Fibroblast of lung (primary cell): ENCODE data around the gene GET4. TPM values are rescaled to one million over a fixed set of nuclear protein-coding genes. Genes with fewer than 3 reads are reported as not detected.
"Not testable (repeated sequence)": the region's sequence is repeated elsewhere in the genome, so short reads cannot be mapped to it uniquely, and the experiment has no call there.

Experiments
- DNase-seq, 2 donors: peaks; one replicate each; pipeline versions ENCODE4 v3.0.0 to v3.0.0-alpha.2; 2010; ENCODE audit warnings: low read depth in 2 of 2
- H2AFZ ChIP-seq: 2 replicates; pipeline ENCODE4 v1.5.1; 2012; ENCODE audit warnings: low read length, control low read depth, inconsistent platforms
- H3K27ac ChIP-seq: 2 replicates; pipeline ENCODE4 v1.5.1; 2011; ENCODE audit warnings: low read length, control low read depth; ENCODE audit not compliant: insufficient read depth
- H3K27me3 ChIP-seq: 2 replicates; pipeline ENCODE4 v1.5.1; 2011; ENCODE audit warnings: mild to moderate bottlenecking, low read length; ENCODE audit not compliant: control insufficient read depth, insufficient read depth
- H3K36me3 ChIP-seq: 2 replicates; pipeline ENCODE4 v1.5.1; 2011; ENCODE audit warnings: low read length; ENCODE audit not compliant: control insufficient read depth, insufficient read depth
- H3K4me1 ChIP-seq: 2 replicates; pipeline ENCODE4 v1.5.1; 2011; ENCODE audit warnings: low read length; ENCODE audit not compliant: control insufficient read depth, insufficient read depth; ENCODE audit errors: extremely low read depth
- H3K4me2 ChIP-seq: 2 replicates; pipeline ENCODE4 v1.5.1; 2011; ENCODE audit warnings: low read length, control low read depth; ENCODE audit not compliant: insufficient read depth; ENCODE audit errors: extremely low read depth
- H3K4me3 ChIP-seq, 4 experiments: fragments of 200-600 bp in 1 of 4; sonication (generic) in 1 of 4; replicated peaks in 1 of 4; 2 replicates each; pipeline ENCODE4 v1.5.1; 2011 to 2016; ENCODE audit warnings: low read length in 4 of 4, low read depth in 3 of 4, mild to moderate bottlenecking in 3 of 4, control low read depth in 2 of 4, inconsistent platforms in 1 of 4, mixed read lengths in 1 of 4; ENCODE audit not compliant: insufficient read depth in 1 of 4; ENCODE audit errors: control extremely low read depth in 1 of 4
- H3K79me2 ChIP-seq: 2 replicates; pipeline ENCODE4 v1.5.1; 2012; ENCODE audit warnings: mild to moderate bottlenecking, low read length, inconsistent platforms; ENCODE audit not compliant: control insufficient read depth, insufficient read depth
- H3K9ac ChIP-seq: 2 replicates; pipeline ENCODE4 v1.5.1; 2011; ENCODE audit warnings: mild to moderate bottlenecking, low read length, control low read depth; ENCODE audit not compliant: insufficient read depth
- H3K9me3 ChIP-seq: 2 replicates; pipeline ENCODE4 v1.5.1; 2012; ENCODE audit warnings: low read depth, low read length; ENCODE audit not compliant: control insufficient read depth, insufficient read depth
- H4K20me1 ChIP-seq: 2 replicates; pipeline ENCODE4 v1.5.1; 2011; ENCODE audit warnings: low read length; ENCODE audit not compliant: control insufficient read depth, insufficient read depth; ENCODE audit errors: extremely low read depth
- EZH2 ChIP-seq: IDR thresholded peaks from 2 replicates; pipeline ENCODE4 v1.5.1; 2012; ENCODE audit warnings: low read length, control low read depth, mild to moderate bottlenecking; ENCODE audit errors: missing control alignments
- polyA plus RNA-seq, 2 donors: library from polyadenylated mRNA; depleted of rRNA in 1 of 2; stranded (reverse) in 1 of 2; unstranded in 1 of 2; fragments of >200 nt; gene quantifications; 2 replicates each; pipeline ENCODE4 v1.2.1, GENCODE V29; 2011 to 2012; ENCODE audit warnings: missing spikeins in 1 of 2
- total RNA-seq: library from RNA; depleted of rRNA; stranded (reverse); fragments of >200 nt; gene quantifications from 2 replicates; pipeline ENCODE4 v1.2.1, GENCODE V29; 2014
- TF ChIP-seq, protein P1 (sequence below), 2 donors: IDR thresholded peaks in 1 of 2; conservative IDR thresholded peaks in 1 of 2; 1 replicate in 1 of 2; 2 replicates in 1 of 2; pipeline ENCODE4 v1.5.1; 2011 to 2012; ENCODE audit warnings: low read length in 2 of 2, control low read depth in 1 of 2, inconsistent platforms in 1 of 2, low read depth in 1 of 2, mild to moderate bottlenecking in 1 of 2

Gene GET4
- total and polyA plus RNA-seq, 2 donors (not counting 1 experiment from before 2014, with no cell fraction given) = 13.4 to 23.1 TPM

DNA sequence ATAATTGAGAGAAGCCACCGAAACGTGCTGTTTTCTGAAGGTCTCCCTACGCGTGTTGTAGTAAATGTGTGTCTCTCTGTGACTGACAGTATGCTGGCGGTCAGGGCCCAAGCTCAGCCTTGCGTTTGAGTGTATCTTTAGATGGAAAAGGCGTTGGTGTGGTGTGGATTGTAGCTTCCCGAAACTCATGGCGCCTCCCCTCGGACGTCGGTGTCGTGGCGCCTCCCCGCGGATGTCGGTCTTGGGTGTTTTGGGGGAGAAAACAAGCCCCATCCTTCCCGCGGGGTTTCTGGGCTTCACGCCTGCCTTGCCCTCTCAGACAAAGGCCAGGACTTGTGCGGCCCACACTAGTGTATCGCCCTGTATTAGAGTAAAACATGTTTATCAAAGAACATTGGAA is 31.3 kb upstream of the GET4 start:
- H3K9ac ChIP-seq = no peak overlapping the region
- no peak overlapping the region for H3K4me2 ChIP-seq
- H3K9me3 ChIP-seq = no peaks in the 10 kb centered on the region
- no peak overlapping the region for H2AFZ ChIP-seq
- H4K20me1 ChIP-seq = no peaks in the 10 kb centered on the region
- no peak for DNase-seq
- H3K4me3 ChIP-seq = no peak overlapping the region
- no peaks in the 10 kb centered on the region for H3K27me3 ChIP-seq
- peaks cover 30% of the 10 kb centered on the region for H3K36me3 ChIP-seq
- H3K79me2 ChIP-seq = peaks cover 16% of the 10 kb centered on the region
- no peak overlapping the region for H3K27ac ChIP-seq
- TF ChIP-seq, protein P1, sequence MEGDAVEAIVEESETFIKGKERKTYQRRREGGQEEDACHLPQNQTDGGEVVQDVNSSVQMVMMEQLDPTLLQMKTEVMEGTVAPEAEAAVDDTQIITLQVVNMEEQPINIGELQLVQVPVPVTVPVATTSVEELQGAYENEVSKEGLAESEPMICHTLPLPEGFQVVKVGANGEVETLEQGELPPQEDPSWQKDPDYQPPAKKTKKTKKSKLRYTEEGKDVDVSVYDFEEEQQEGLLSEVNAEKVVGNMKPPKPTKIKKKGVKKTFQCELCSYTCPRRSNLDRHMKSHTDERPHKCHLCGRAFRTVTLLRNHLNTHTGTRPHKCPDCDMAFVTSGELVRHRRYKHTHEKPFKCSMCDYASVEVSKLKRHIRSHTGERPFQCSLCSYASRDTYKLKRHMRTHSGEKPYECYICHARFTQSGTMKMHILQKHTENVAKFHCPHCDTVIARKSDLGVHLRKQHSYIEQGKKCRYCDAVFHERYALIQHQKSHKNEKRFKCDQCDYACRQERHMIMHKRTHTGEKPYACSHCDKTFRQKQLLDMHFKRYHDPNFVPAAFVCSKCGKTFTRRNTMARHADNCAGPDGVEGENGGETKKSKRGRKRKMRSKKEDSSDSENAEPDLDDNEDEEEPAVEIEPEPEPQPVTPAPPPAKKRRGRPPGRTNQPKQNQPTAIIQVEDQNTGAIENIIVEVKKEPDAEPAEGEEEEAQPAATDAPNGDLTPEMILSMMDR (conservative IDR thresholded peaks at IDR 0.05 in 1 of 2, IDR thresholded peaks at IDR 0.05 in 1 of 2; ENCODE audit: low read depth in 1 of 2, low read length in 2 of 2) = no peak
- no peak for TF ChIP-seq EZH2
- H3K4me1 ChIP-seq = peaks cover 2% of the 10 kb centered on the region

DNA sequence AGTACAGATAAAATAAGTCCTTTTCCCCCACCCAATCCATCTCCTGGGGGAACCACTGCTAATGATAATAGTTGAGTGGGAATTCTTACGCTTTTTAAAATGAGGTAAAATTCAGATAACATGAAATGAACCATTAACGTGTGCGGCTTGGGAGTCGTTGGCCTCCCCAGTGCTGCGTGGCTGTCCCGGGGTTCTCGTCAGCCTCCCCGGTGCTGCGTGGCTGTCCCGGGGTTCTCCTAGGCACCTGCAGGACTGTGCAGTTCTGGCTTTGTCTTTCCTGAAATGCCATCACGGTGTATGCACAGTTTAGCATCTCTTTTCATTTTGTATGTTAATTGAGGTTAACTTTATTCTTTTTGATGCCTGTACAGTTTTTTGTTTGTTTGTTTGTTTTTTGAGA is 30.6 kb upstream of the GET4 start:
- no peaks in the 10 kb centered on the region for H4K20me1 ChIP-seq
- H3K4me2 ChIP-seq = no peak overlapping the region
- H3K79me2 ChIP-seq = peaks cover 13% of the 10 kb centered on the region
- H3K27ac ChIP-seq = no peak overlapping the region
- peaks cover 2% of the 10 kb centered on the region for H3K4me1 ChIP-seq
- no peak for TF ChIP-seq EZH2
- TF ChIP-seq, protein P1 (conservative IDR thresholded peaks at IDR 0.05 in 1 of 2, IDR thresholded peaks at IDR 0.05 in 1 of 2; ENCODE audit: low read depth in 1 of 2, low read length in 2 of 2) = no peak
- no peak for DNase-seq
- H3K27me3 ChIP-seq = no peaks in the 10 kb centered on the region
- H3K36me3 ChIP-seq = peaks cover 27% of the 10 kb centered on the region
- no peak overlapping the region for H3K4me3 ChIP-seq
- H3K9me3 ChIP-seq = no peaks in the 10 kb centered on the region
- H3K9ac ChIP-seq = no peak overlapping the region
- H2AFZ ChIP-seq = no peak overlapping the region

DNA sequence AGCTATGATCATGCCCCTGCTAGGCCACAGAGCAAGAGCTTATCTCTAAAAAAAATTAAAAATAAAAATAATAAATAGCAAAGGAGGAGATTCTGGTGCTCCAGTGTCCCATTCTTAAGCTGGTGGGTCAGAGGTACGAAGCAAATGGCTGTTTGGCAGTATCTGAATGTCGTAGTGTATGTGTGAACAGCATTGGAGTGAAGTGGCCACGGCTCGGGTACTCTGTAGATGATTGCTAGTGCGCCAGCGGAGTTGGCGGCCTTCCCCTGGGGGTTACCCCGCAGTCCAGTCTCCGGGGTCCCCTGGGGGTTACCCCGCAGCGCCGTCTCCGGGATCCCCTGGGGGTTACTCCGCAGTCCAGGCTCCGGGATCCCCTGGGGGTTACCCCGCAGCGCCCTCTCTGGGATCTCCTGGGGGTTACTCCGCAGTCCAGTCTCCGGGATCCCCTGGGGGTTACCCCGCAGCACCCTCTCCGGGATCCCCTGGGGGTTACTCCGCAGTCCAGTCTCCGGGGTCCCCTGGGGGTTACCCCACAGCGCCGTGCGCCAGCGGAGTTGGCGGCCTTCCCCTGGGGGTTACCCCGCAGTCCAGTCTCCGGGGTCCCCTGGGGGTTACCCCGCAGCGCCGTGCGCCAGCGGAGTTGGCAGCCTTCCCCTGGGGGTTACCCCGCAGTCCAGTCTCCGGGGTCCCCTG is 29.2 kb upstream of the GET4 start:
- Histone ChIP-seq H3K36me3 (peaks cover 29% of the 10 kb centered on the region), H3K79me2 (peaks cover 11% of the 10 kb centered on the region)
- not testable (repeated sequence) for H3K4me1 ChIP-seq, H4K20me1 ChIP-seq, DNase-seq, H3K9ac ChIP-seq, H3K4me3 ChIP-seq, H3K27me3 ChIP-seq, H3K9me3 ChIP-seq, H3K27ac ChIP-seq, H2AFZ ChIP-seq, H3K4me2 ChIP-seq

DNA sequence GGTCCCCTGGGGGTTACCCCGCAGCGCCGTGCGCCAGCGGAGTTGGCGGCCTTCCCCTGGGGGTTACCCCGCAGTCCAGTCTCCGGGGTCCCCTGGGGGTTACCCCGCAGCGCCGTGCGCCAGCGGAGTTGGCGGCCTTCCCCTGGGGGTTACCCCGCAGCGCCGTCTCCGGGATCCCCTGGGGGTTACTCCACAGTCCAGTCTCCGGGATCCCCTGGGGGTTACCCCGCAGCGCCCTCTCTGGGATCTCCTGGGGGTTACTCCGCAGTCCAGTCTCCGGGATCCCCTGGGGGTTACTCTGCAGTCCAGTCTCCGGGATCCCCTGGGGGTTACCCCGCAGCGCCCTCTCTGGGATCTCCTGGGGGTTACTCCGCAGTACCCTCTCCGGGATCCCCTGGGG is 28.6 kb upstream of the GET4 start:
- not testable (repeated sequence) for H3K4me2 ChIP-seq, H3K79me2 ChIP-seq, H3K27ac ChIP-seq, H4K20me1 ChIP-seq, H3K4me1 ChIP-seq, H3K4me3 ChIP-seq, DNase-seq, H3K27me3 ChIP-seq, H3K9me3 ChIP-seq, H2AFZ ChIP-seq, H3K9ac ChIP-seq
- H3K36me3 ChIP-seq = peaks cover 29% of the 10 kb centered on the region
